Measurements from ENCODE around the gene TM4SF1.

Gene TM4SF1

GRCh38 chr3:149368201-149368673 is 9.2 kb downstream of the TM4SF1 start:
- TF ChIP-seq CTCF (conservative IDR thresholded peaks at IDR 0.05) (peak; percentile 18; the same call in 1 of the 2 replicates), ZFX (IDR thresholded peaks at IDR 0.05) (no peak)
- peak overlapping the region; percentile 39; the same call in 1 of the 2 replicates for H3K27ac ChIP-seq

GRCh38 chr3:149366941-149367840 is 10.3 kb downstream of the TM4SF1 start:
- H3K27ac ChIP-seq: no peak overlapping the region
- no peak for TF ChIP-seq ZFX (IDR thresholded peaks at IDR 0.05)

GRCh38 chr3:149366031-149366430 is 11.4 kb downstream of the TM4SF1 start:
- no peak overlapping the region for H3K27ac ChIP-seq

GRCh38 chr3:149364624-149365023 is 12.8 kb downstream of the TM4SF1 start:
- H3K27ac ChIP-seq: no peak overlapping the region
- TF ChIP-seq ZFX (IDR thresholded peaks at IDR 0.05): no peak
- no peak for TF ChIP-seq CTCF (conservative IDR thresholded peaks at IDR 0.05)

More at GRCh38 chr3:149366031-149366430, 11.4 kb downstream of the TM4SF1 start:
- TF ChIP-seq ZFX (IDR thresholded peaks at IDR 0.05) (no peak), CTCF (conservative IDR thresholded peaks at IDR 0.05) (no peak)

GRCh38 chr3:149363053-149363452 is 14.4 kb downstream of the TM4SF1 start:
- TF ChIP-seq CTCF (conservative IDR thresholded peaks at IDR 0.05) (no peak), ZFX (IDR thresholded peaks at IDR 0.05) (no peak)
- no peak overlapping the region for H3K27ac ChIP-seq

GRCh38 chr3:149362366-149362765 is 15.1 kb downstream of the TM4SF1 start:
- no peak overlapping the region for H3K27ac ChIP-seq
- TF ChIP-seq ZFX (IDR thresholded peaks at IDR 0.05): no peak
- TF ChIP-seq CTCF (conservative IDR thresholded peaks at IDR 0.05): no peak

GRCh38 chr3:149356630-149357029 is 20.8 kb downstream of the TM4SF1 start:
- no peak overlapping the region for H3K27ac ChIP-seq
- TF ChIP-seq ZFX (IDR thresholded peaks at IDR 0.05): no peak
- TF ChIP-seq CTCF (conservative IDR thresholded peaks at IDR 0.05): no peak
